ENCODE measurements around the gene IGF2BP2.
"Not testable (repeated sequence)": the region's sequence is repeated elsewhere in the genome, so short reads cannot be mapped to it uniquely, and the experiment has no call there.

The IGF2BP2 gene

GRCh38 chr3:185657691-185658503, 166.9 kb downstream of the IGF2BP2 start:
- FAIRE-seq, result no peak

GRCh38 chr3:185657211-185657610, 167.6 kb downstream of the IGF2BP2 start:
- FAIRE-seq, result no peak

GRCh38 chr3:185656321-185656840, 168.5 kb downstream of the IGF2BP2 start:
- no peak for FAIRE-seq

GRCh38 chr3:185655426-185656320, 169.2 kb downstream of the IGF2BP2 start:
- no peak for FAIRE-seq

GRCh38 chr3:185654758-185655145, 170.1 kb downstream of the IGF2BP2 start:
- FAIRE-seq, result no peak

- no peak for FAIRE-seq
These were observed 170.7 kb downstream of the IGF2BP2 start for GRCh38 chr3:185653949-185654757.

- no peak for FAIRE-seq
These were observed 172.9 kb downstream of the IGF2BP2 start for GRCh38 chr3:185651971-185652370.

GRCh38 chr3:185649414-185649813, 175.4 kb downstream of the IGF2BP2 start:
- FAIRE-seq, result no peak

DNA sequence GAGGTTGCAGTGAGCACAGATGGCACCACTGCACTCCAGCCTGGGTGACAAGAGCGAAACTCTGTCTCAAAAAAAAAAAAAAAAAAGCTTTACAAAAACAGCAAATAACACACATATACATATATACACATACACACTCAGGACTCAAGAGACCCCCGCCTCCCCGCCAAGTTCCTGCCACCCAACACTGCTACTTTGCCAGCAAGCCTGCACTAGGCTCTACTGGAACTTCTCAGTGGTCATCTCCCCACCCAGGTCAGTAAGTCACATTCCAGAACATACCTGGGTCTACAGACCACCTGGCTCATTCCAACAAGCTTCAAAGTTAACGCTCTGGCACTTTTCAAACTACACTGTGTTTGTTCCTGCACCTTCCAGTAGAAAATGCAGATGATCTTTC, 176.4 kb downstream of the IGF2BP2 start:
- FAIRE-seq, result no peak

DNA sequence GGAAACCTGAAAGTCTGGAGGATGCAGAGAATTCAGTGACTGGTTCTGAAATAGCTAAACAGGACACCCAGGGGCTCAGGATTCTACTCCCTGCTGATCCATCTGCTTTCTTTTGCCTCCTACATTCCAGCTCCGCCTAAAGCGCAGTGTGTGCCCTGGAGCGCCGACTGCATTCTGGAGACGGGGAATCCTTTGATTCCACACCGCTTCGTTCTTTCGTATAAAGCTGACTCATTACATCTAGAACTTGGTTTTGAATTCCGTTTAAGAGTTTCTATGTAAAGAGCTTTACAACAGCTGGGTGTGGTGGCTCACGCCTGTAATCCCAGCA, 177.0 kb downstream of the IGF2BP2 start:
- no peak for FAIRE-seq

DNA sequence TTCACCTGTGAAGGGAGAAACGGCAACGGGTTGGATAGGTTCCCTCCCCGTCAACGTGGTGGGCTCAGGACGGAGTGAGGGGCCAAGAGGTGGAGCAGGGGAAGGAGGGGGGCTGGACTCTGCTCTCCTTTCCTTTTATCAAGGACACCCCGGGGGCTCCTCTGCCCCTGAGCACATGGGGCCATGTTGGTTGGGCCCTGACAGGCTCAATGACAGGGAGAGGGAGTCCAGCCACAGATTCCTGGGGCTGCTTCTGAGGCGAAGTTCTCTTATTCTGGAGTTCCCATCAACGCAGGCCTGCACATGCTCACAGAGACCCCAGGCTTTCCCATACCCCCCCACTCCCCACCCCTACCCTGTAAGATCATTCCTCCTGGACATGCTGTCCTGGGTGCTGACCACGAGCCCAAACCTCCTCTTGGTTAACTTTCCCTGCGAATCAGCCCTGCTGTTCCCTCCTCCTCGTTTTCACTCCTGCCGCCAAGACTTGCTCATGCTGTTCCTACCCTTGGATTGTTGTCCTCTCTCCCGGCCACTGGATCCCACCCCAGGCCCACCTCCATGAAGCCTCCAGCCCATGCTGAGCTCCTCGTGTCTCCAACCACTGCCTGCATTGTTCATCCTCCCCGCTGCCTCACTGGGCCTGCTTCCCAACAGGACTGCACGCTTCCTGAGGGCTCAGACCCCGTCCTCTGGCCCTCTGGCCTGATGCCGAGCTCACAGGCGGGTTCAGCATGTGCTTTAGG, 177.5 kb downstream of the IGF2BP2 start:
- FAIRE-seq, result no peak

DNA sequence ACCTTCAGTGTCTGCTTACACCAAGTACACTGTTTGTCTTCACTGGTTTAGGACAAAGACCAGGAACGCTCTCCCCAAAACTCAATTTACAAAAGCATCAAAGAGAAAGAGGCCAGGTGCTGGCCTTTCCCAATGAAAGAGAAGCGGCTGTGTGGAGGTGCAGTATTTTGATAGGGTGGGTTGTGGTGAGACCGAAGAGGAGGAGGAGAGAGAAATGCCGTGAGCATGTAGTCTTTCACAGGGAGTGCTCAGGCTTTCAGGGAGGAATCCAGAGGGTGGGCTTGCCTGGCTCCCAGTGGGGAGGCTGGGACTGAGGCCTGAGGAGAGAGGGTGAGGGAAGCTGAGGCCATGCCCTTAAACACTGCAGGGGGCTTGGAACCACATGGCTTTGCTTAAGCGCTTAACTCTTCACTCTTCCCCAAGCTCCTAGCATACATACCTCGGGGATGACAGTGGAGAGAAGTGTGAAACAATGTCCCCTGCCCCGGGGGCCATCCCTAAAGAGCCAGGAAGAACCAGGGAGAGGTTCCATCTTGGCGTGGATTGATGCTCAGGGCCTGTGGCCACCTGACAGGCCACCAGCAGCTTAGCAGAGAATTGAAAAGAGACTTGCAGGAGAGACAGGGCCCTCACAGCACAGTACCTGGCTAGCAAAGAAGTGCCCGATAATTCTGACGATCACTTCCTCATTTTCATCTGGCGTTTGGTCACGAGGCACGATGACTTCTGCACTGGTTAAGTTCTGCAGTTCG, 178.3 kb downstream of the IGF2BP2 start:
- FAIRE-seq, result no peak

DNA sequence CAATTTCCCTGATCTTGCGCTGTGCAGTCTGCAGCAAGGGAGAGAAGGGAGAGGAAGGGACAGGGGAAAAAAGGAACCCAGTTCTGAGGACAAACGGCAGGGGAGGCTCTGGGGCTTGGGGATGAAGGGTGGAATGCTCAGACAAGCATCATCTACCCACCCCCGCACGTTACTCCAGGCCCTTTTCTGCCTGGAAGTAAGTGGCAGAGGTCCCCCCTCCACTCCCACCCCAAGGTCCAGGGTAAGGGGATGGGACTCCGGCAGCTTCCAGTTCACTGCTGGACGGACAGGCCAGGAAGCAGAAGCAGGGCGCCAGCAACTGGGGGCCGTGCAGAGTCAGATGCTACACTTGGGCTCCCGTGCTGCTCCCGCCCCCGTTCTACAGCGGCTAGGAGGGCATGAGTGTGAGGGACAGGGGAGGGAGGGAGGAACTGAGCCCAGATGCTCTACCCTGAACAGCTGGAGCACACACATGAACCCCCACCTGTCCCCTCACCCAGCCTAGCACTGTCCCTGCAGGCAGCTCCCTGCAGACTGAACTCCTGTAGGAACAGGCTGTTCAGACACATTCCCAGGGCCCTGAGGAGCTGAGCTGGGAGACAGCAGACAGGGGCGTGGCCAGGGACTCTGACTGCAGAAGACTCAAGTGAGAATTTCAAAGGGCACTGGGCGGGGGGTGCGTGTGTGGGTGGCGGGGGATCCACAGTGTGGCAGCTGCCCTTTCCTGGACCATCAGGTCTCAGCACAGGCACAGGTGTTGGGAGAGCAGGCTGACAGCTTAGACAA, 179.1 kb downstream of the IGF2BP2 start:
- no peak for FAIRE-seq

- FAIRE-seq, result not testable (repeated sequence)
These were observed 179.7 kb downstream of the IGF2BP2 start for GRCh38 chr3:185645191-185645590.

GRCh38 chr3:185640308-185640707, 184.5 kb downstream of the IGF2BP2 start:
- no peak for FAIRE-seq

- no peak for FAIRE-seq
These were observed 185.1 kb downstream of the IGF2BP2 start for GRCh38 chr3:185639632-185640206.

DNA sequence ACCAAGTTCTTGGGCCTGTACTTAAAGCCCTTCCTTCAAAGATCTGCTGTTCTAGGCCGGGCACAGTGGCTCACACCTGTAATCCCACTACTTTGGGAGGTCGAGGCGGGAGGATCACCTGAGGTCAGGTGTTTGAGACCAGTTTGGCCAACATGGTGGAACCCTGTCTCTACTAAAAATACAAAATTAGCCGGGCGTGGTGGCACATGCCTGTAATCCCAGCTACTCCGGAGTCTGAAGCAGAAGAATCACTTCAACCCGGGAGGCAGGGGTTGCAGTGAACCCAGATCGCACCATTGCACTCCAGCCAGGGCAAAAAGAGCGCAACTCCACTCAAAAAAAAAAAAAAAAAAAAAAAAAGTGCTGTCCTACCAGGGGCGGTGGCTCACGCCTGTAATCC, 186.2 kb downstream of the IGF2BP2 start:
- FAIRE-seq, result not testable (repeated sequence)

DNA sequence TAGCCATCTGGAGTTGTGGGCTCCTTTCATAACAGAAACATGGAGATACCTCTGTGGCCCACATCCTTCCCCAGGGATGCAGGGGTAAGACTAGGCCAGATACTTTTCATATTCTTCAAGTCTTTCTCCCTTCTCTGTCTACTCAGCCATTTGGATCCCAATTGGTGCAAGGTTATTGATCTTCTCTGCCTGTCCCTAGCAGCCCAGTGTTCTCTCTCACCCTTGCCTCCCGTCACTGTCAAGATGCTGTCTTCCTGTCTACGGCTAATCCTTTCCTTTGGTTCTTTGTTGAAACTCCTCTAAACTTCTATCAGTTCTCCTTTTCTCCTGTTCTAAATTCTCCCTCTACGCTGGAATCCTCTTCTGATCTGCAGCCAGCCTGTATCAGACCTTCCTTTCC, 187.5 kb downstream of the IGF2BP2 start:
- FAIRE-seq, result no peak

DNA sequence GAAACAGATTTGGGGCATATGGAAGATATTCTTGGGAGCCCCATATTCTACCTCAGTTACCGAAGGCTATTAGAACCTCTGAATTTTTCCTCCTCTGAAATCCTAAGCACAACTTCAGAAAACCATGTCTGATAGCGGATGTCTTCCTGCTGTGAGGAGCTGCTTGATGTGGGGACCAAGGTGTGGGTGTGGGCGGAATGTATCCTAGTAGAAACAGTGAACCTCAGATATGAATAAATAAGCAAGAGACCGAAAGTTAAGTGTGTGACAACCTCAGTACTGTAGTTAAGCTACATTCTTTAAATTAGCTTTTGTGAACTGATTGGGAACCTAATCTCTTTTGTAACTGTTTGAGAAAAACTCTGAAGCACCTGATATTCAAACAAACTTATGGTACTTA, 191.8 kb downstream of the IGF2BP2 start:
- FAIRE-seq, result no peak

- FAIRE-seq, result no peak
These were observed 193.2 kb downstream of the IGF2BP2 start for GRCh38 chr3:185631508-185632206.
